M059J (cell line): ENCODE measurements around the gene IFT25. TPM values are rescaled to one million over a fixed set of nuclear protein-coding genes. Genes with fewer than 3 reads are reported as not detected.

Experiments
- DNase-seq: peaks from one replicate; pipeline ENCODE4 v3.0.0-alpha.2; 2012; ENCODE audit warnings: low read depth
- total RNA-seq: library from RNA; depleted of rRNA; stranded (reverse); fragments of >200 nt; shearing (Covaris generic); gene quantifications from 2 replicates; pipeline ENCODE4 v1.2.3, GENCODE V29; 2014

The IFT25 gene
- total RNA-seq, 1 experiment from 2014 or later, result 95.9 TPM

- no peak for DNase-seq
Observed at GRCh38 chr1:53929246-53929960, 16.1 kb downstream of the IFT25 start.

DNA sequence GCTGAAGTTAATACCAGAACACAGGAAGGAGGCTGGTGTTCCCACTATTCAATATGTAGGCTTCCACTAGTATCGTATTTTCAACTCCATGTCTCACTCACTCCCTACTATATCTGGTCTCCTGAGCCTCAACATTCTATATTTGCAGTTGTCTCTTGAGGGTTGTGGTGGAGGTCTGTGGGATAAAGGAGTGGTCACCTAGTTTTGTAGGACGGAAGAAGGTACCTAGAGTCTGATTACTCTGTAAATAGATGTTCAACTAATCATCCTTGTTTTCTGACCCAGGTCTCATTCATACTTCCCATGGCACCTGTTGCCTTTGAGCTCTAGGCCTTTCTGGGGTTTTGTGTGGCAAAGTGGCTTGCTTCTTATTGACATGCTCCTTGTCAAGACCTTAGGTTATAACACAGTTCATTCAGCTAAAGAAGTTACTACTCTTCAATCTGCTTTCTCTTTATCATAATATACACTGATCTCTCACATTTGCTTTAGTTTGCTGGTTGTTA lies 18.1 kb downstream of the IFT25 start:
- DNase-seq, result no peak

- DNase-seq, result peak; percentile 69
Observed at GRCh38 chr1:53919675-53920066, 25.8 kb downstream of the IFT25 start.

GRCh38 chr1:53918343-53918742 lies 27.2 kb downstream of the IFT25 start:
- no peak for DNase-seq

- no peak for DNase-seq
Observed at GRCh38 chr1:53913352-53914033, 32.0 kb downstream of the IFT25 start.

DNA sequence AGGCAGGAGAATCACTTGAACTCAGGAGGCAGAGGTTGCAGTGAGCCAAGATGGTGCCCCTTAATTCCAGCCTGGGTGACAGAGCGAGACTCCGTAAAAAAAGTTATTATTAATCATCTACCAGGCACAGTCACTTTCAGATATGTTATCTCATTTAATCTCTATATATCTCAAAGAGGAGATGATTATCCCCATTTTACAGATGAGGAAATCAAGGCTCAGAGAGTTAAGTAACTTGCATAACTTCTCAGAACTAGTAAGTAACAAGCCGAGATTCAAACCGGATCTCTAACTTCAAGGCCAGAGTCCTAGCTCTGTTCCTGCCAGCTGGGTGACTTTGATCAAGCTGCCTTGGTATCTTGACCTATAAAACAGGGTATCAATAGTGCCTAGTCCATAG lies 34.1 kb downstream of the IFT25 start:
- no peak for DNase-seq

- DNase-seq, result no peak
Observed at GRCh38 chr1:53909946-53910345, 35.6 kb downstream of the IFT25 start.

- DNase-seq, result no peak
Observed at GRCh38 chr1:53906121-53906520, 39.4 kb downstream of the IFT25 start.

DNA sequence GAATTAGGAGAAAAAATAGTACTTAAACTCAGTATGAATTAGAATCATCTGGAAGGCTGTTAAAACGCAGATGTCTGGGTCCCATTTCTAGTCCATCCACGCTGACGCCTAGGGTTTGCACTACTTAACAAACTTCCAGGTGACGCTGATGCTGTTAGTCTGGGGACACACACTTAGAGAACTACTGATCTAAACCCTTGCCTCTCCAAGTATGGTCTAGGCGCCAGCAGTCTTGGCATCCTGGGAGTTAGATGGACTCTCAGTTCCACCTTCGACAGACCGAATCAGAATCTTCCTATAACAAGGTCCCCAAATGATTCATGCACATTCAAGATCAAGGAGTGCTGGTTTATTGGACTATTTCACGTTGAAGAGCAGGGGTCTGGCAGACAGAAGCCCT lies 40.0 kb downstream of the IFT25 start:
- no peak for DNase-seq

DNA sequence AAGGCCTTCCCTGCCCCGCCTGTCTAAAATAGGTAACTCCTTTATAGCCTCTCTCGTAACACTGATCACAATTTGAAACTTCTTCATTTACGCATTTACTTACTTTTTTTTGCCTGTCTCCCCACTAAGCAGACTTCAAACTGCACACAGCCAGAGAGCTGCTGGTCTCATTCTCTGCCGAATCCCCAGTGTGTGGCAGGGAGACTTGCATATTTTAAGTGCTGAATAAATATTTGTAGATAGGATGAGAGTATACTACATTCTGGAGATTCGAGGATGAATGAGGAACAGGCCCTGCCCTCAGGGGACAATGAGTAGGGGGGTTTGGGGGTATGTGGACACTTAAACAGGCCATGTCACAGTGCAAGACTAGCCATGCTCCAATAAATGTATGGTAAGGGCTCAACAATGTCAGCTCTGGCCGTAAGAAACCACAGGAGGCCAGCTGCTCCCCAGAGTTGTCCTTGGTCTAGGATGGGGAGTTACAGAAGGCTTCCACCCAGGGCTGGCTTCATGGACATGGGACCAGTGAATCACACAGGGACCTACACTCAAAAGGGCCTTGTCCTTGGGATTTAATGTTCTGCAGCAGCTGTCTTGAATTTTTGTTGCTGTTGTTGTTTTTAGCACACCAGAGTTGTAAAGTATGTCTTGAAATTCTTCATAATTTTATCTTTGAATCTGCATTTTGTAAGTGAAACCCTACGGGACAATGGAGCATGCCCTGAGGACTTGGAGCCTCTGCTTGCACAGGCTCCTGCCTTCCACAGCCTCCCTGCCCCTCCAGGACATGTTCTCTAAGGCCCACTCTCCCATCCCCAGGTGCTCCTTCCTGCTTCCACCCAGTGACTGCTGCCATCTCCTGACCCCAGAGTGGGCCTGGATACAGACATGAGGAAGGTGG lies 43.0 kb downstream of the IFT25 start:
- DNase-seq, result no peak

DNA sequence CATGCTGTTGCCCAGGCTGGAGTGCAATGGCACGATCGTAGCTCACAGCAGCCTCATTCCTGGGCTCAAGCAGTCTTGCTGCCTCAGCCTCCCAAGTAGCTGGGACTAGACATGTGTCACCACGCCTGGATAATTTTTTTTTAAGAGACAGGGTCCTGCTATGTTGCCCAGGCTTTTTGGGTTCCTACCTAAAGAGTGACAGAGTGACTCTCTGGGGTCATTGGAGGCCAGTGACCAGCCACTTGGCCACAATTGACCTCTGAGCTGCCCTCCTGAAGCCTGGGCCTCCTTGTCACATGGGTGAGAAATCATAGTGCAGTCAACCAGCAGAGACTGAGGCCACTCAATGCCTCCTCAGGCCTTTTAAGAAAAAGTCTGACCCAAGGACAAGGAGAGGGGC lies 45.8 kb downstream of the IFT25 start:
- peak; percentile 14 for DNase-seq

DNA sequence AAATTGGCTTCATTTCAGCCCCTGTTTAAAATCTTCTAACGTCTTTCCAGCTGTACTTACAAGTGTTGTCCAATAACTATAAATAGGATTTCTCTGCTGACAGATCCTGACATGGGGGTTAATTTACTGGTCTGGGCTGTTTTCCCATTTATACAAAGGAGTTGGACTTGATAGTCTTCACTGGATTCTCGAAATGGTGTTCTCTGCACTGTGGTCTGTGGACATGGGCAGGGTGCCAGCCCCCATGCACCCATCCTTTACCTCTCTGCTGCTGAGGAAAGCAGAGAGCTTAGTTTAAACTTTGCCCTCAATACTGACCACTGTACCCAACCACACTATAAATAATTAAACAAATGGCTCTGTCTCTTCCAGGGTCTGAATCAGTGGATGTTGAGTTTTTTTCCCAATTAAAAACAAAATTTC lies 46.3 kb downstream of the IFT25 start:
- peak; percentile 89 for DNase-seq

DNA sequence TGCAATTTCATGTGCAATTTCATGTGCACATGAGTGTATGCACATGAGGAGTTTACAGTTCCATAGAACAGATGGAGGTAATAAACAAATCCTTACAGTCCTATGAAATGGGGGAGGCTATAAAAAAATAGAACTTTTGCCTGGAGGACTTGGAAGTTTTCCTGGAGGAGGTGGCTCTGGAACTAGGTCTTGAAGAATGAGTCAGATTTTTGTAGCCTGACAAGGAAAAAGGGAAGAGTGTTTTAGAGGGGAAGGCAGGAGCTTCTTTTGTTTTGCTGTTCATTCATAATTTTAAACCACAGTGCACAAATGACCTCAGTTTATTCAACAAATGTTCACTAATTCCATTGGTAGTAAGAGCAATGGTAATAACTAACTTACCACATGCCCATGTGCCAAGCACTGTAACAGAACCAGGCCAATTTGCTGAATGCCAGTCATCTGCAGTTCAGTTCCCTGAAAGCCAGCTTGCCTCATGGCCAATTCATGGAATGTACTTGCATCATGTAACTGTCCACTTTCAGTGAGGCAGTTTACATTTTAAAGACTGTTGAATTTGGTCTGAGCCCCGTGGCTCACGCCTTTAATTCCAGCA lies 48.8 kb downstream of the IFT25 start:
- peak; percentile 94 for DNase-seq

DNA sequence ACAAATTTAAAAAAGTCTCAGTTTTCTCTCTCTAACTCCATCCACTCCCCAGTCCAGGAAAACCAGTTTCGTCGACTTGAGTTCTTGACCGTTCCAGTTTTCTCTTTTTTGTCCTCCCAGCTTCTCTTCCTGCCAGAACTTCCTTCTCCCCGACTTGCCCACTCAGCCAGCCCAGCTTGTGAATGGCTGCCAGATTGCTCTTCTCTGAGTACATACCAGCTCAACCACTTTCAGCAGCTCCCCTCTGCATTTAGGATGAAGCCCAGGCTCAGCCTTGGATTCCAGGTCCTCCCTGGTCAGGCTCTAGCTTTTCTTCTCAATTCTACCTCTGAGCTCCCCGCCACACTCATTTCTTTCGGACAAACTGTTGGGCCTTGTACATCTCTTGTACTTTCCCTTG lies 50.1 kb downstream of the IFT25 start:
- no peak for DNase-seq

- no peak for DNase-seq
Observed at GRCh38 chr1:53894644-53895043, 50.9 kb downstream of the IFT25 start.

DNA sequence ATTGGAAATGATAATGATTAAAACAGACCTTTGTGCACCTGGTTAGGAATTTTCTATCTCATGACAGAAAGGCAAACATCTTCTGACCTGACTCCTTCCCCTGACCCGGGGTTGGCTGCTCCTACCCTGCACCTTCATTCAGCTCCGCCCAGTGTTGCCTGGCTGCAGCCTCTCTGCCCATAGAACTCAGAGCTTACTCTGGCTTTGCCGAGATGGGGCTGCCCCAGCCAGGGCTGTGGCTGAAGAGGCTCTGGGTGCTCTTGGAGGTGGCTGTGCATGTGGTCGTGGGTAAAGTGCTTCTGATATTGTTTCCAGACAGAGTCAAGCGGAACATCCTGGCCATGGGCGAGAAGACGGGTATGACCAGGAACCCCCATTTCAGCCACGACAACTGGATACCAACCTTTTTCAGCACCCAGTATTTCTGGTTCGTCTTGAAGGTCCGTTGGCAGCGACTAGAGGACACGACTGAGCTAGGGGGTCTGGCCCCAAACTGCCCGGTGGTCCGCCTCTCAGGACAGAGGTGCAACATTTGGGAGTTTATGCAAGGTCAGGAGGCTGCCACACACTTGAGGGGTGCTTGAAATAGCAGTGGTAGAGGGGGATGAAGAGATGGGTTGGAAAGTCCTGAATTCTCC lies 51.4 kb downstream of the IFT25 start, which contains the start of gene DIO1:
TSS of gene DIO1 (plus strand) at position 189 of the 638 bp plus-strand sequence. CDS start at position 213, 24 bp downstream.
- no peak for DNase-seq

DNA sequence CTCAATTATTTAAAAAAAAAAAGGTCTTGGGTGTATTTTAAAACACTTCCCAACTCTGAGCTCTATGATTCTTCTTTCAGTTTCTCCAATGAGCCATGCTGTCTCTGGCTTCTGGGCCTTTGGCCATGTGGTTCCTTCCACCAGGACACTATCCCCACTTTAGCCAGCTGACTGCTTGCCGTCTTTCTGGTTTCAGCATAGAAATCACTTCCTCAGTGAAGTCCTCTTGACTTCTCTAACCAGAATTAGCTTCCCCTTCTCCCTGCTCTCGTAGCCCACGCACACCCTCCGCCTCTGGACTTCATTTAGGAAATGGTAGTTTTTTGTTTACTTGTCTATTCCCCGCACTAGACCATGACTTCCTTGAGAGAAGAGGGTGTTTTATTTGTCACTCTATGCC lies 52.6 kb downstream of the IFT25 start:
- no peak for DNase-seq

DNA sequence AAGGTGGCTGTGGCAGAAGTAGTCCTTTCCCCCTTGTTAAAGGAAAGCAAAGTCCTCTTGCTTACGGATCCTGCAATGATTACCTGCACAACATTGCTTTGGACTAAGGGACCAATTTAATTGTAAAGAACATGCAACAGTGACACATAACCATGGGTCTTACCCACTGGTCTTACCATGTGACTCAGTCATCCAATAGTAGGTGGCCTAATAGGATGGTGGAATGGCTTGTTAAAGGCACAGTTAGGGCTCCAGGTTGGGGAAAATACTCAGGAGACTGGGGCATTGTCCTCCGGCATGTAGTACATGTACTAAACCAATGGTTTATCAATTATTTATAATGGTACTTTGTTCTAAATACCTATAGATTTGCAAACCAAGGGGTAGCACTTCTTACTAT lies 53.8 kb downstream of the IFT25 start:
- peak; percentile 22 for DNase-seq

DNA sequence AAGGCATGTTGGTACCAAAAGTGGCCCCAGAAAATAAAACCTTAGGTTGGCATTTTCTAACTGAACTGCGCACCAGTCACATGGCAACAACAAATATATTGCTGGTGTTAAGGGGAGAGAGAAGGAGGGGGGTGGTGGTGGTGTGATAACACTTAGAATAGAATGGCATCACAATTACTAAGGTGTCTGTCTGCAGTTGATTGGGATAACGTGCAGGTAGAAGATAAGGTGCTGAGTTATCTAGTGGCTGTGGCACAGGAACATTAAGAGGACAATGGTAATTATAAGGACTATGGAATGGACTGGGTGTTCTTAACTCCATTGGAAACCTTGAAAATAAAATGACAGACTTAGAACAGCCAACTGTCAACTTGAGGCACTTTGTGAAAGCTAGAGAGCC lies 54.5 kb downstream of the IFT25 start:
- no peak for DNase-seq

DNA sequence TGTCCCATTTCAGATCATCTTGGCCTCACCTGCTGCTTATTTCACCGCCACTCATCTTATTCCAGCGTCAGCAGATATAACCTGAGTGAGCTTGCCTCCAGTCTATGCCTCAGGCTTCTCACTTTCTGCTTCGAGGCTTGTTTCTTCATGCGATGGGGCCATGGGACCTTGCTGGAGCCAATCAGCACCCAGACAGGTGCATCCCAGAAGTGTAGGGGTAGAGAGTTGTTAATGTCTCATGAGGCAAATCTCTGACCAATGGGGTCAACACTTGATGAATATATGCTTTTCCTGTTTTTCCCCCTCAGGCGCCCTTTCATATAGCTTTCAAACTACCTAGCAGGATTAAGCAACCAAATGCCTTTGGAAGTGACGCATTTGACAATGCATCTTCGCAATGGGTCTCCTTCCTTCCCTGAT lies 55.0 kb downstream of the IFT25 start:
- DNase-seq, result no peak
